ENCODE results near the gene PSPH. TPM values are rescaled to one million over a fixed set of nuclear protein-coding genes. Genes with fewer than 3 reads are reported as not detected.
A peak's percentile ranks its signal among the peaks of the same experiment; 100 is the strongest.

The PSPH gene
- total and polyA plus RNA-seq, 2 donors = 6.9 to 19.9 TPM

GRCh38 chr7:55965100-55965470, 86.2 kb downstream of the PSPH start:
- Histone ChIP-seq H3K4me1 (ENCODE audit: insufficient read depth) (no peaks in the 10 kb centered on the region), H3K36me3 (ENCODE audit: insufficient read depth) (no peaks in the 10 kb centered on the region), H3K27ac (ENCODE audit: low read depth) (peak overlapping the region; percentile 97), H3K4me3 (ENCODE audit: low read depth, low read length) (peak overlapping the region; percentile 92)
- peak; percentile 11 for DNase-seq (ENCODE audit: extremely low spot score)
- 2% methylated on average over 14 of the region's 14 CpGs for WGBS

- no peak for DNase-seq (ENCODE audit: extremely low spot score)
- WGBS = under 1% methylated on average over 105 of the region's 105 CpGs
These were observed 86.8 kb downstream of the PSPH start, which contains the start of gene NIPSNAP2 for GRCh38 chr7:55964261-55965099. Gene NIPSNAP2, plus strand, starts transcription at chr7:55964585. Its CDS starts 25 bp downstream, at chr7:55964610.

GRCh38 chr7:55963584-55964168, 87.6 kb downstream of the PSPH start:
- Histone ChIP-seq H3K36me3 (ENCODE audit: insufficient read depth) (no peaks in the 10 kb centered on the region), H3K4me1 (ENCODE audit: insufficient read depth) (no peaks in the 10 kb centered on the region), H3K27ac (ENCODE audit: low read depth) (peak overlapping the region; percentile 89), H3K4me3 (ENCODE audit: low read depth, low read length) (peak overlapping the region; percentile 92)
- no peak for DNase-seq (ENCODE audit: extremely low spot score)
- 77% methylated on average over 15 of the region's 15 CpGs for WGBS

More at GRCh38 chr7:55964261-55965099, 86.8 kb downstream of the PSPH start, which contains the start of gene NIPSNAP2:
- no peaks in the 10 kb centered on the region for H3K36me3 ChIP-seq (ENCODE audit: insufficient read depth)
- peak within 1 kb of the TSS; percentile 97 for H3K27ac ChIP-seq (ENCODE audit: low read depth)
- no peaks in the 10 kb centered on the region for H3K4me1 ChIP-seq (ENCODE audit: insufficient read depth)
- peak within 1 kb of the TSS; percentile 92 for H3K4me3 ChIP-seq (ENCODE audit: low read depth, low read length)

GRCh38 chr7:55962014-55962413, 89.2 kb downstream of the PSPH start:
- H3K4me3 ChIP-seq (ENCODE audit: low read depth, low read length) = no peak overlapping the region
- H3K27ac ChIP-seq (ENCODE audit: low read depth) = no peak overlapping the region
- no peaks in the 10 kb centered on the region for H3K36me3 ChIP-seq (ENCODE audit: insufficient read depth)
- no peak for DNase-seq (ENCODE audit: extremely low spot score)
- H3K4me1 ChIP-seq (ENCODE audit: insufficient read depth) = no peaks in the 10 kb centered on the region
- 76% methylated on average over 3 of the region's 3 CpGs for WGBS

Small RNAs within 50 kb of the gene (small RNA-seq; reads per million reads assigned to genes)
- gene SNORA15 (not detected), gene SNORA22B (not detected)

Other genes starting within 250 kb of the PSPH start
- not detected for gene SEPTIN14, start 188.7 kb downstream of the PSPH start, total RNA-seq
- gene SEPTIN14, start 188.7 kb downstream of the PSPH start, polyA plus RNA-seq = not detected
- gene ZNF713, start 164.0 kb downstream of the PSPH start, total RNA-seq = 16.3 TPM
- gene ZNF713, start 164.0 kb downstream of the PSPH start, polyA plus RNA-seq = 1.6 TPM
- 15.1 TPM for gene MRPS17, start 99.6 kb downstream of the PSPH start, total RNA-seq
- gene MRPS17, start 99.6 kb downstream of the PSPH start, polyA plus RNA-seq = 14.9 TPM
- gene NIPSNAP2, start 86.9 kb downstream of the PSPH start, total RNA-seq = 75.4 TPM
- gene NIPSNAP2, start 86.9 kb downstream of the PSPH start, polyA plus RNA-seq = 67.8 TPM
- gene CCT6A, start 321 bp upstream of the PSPH start, total RNA-seq = 133 TPM
- 90.8 TPM for gene CCT6A, start 321 bp upstream of the PSPH start, polyA plus RNA-seq
- gene SUMF2, start 12.8 kb upstream of the PSPH start, total RNA-seq = 62.9 TPM
- gene SUMF2, start 12.8 kb upstream of the PSPH start, polyA plus RNA-seq = 104 TPM
- gene PHKG1, start 41.5 kb upstream of the PSPH start, total RNA-seq = 3.6 TPM
- 13.0 TPM for gene PHKG1, start 41.5 kb upstream of the PSPH start, polyA plus RNA-seq
- gene CHCHD2, start 55.0 kb upstream of the PSPH start, total RNA-seq = 156 TPM
- 495 TPM for gene CHCHD2, start 55.0 kb upstream of the PSPH start, polyA plus RNA-seq
- gene NUPR2, start 65.0 kb upstream of the PSPH start, total RNA-seq = 0.79 TPM
- not detected for gene NUPR2, start 65.0 kb upstream of the PSPH start, polyA plus RNA-seq

All from urinary bladder (tissue), 4 donors.